GM10847 (cell line): ENCODE data around the gene MYBL2.

ENCODE experiments used
- POLR2A ChIP-seq: IDR thresholded peaks from 2 replicates; pipeline ENCODE4 v1.6.1; 2011; ENCODE audit not compliant: insufficient read length; ENCODE audit errors: extremely low read depth

Gene MYBL2

DNA sequence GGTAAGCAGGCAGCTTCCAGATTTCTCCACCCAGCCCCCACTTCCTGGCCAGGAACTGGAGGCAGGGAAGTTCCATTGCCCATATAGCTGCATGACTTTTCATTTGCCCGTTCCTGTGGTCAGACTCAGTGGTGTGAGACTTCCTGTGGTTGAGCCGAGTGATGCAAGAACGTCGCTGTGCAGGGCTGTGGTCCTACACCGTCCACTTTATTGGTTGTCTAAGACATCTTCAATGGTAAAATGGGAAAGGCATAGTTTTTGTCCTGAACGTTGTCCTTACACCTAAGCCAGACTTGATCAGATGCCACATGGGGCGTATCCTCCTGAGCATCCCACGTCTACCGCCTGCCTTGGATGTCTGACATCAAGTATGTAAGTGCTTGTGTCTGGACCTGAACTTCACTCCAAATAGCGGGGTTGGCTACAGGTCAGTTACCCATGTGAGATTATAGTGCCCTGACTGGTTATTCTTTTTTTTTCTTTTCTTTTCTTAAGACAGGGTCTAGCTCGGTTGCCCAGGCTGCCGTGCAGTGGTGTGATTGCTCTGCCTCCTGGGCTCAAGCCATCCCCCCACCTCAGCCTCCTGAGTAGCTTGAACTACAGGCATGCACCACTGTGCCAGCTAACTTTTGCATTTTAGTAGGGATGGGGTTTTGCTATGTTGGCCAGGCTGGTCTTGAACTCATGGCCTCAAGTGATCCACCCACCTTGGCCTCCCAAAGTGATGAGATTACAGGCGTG lies 85.8 kb downstream of the MYBL2 start:
- no peak for TF ChIP-seq POLR2A

GRCh38 chr20:43755390-43755789 lies 88.5 kb downstream of the MYBL2 start:
- no peak for TF ChIP-seq POLR2A

DNA sequence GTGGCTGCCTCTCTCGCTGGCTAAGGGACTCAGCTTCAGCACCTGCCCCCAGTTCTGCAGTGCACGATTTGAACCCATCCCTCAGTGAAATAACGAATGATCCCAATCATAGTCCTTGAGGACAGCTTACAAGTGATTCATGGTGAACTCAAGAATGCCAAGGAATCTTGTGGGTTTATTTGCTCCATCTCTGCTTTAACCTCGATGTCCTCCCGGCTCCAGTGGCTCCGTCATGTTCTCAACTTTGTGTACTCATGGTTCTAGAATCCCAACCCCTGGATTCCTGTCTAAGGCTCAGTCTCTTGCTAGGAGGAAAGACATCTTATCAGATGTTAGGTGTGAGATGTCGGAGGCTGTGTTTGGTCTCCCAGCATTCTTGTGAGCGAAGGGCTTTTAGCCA lies 88.9 kb downstream of the MYBL2 start:
- no peak for TF ChIP-seq POLR2A

DNA sequence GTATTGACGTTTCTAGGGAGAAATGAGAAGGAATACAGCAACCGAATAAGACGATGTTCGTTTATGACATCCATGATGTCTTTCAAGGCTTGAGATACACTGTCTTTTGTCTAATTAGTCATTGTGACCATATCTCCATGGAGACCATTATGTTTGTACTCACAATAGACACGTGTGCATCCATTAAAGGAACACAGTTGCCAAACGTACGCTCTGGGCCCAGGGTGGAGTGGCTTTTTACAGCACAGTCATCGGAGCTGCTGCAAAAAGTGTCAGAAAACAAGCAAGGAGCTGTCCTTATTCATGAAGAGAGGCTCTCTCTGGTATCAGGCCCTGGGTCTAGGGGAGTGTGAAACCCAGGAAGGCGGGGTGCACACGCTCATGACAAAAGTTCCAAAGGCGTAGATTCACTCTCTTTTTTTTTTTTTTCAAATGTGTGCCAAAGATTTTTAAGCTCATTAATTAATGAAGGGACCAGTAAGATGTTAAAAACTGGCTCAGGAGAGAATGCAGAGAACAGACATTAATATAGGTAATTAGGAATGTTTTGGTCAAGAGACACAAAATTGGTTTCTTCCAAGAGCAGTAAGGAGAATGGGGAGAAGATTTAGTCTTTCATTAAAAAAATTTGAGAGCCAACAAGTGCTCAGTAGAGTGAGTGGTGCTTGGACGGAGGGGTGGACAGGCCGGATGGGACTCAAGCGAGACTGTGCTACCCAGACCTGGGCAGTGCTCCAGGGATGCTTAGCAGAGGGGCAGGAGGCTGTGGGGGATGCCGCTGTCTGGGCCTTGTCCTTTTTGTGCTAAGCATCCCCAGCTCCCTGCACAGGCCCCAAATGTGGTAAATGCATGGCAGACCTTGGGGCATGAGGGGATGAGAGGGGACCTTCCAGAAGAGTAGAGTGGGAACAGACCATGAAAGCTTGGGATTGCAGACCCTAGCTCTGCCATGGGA lies 94.7 kb downstream of the MYBL2 start:
- TF ChIP-seq POLR2A, result no peak

DNA sequence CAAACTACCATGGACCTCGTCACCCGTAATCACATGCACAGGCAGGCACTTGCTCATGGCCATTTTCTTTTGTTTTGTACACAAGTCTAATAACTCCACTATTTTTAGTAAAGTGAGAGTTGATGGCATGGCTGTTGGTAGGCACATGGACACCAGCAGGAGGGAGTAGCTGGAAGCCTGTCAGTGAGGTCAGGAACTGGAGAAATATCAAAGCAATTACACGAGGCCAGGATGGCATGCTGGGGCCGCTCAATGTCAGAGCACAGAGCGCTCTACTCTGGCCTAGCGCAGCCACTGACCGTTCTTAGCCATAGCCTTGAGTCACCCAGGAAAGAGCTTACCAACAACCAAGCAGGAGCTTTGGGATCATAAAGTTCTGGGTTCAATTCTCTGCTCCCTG lies 96.0 kb downstream of the MYBL2 start:
- TF ChIP-seq POLR2A, result no peak

- no peak for TF ChIP-seq POLR2A
These were observed 99.0 kb downstream of the MYBL2 start for GRCh38 chr20:43765916-43766315.
